Heart left ventricle (tissue), 16 donors: ENCODE results near the gene OXTR. TPM values are rescaled to one million over a fixed set of nuclear protein-coding genes. Genes with fewer than 3 reads are reported as not detected.

Experiments
- ATAC-seq, 4 donors: fragments of 200-7000 bp; cut with Tn5 transposase; one replicate each; pipeline ENCODE4 v1.9.1; 2020 to 2022; ENCODE audit warnings: moderate library complexity in 4 of 4, mild to moderate bottlenecking in 3 of 4, moderate number of reproducible peaks in 1 of 4
- DNase-seq, 5 donors: peaks; one replicate each; pipeline ENCODE4 v3.0.0-alpha.2; 2020
- H3K27ac ChIP-seq, 12 donors: fragments of 200-600 bp; sonication (generic) in 4 of 12; one replicate each; pipeline versions ENCODE4 v1.5.0 to v1.8.0; 2016 to 2022; ENCODE audit warnings: mild to moderate bottlenecking in 2 of 12
- H3K27me3 ChIP-seq, 9 donors: fragments of 200-600 bp; sonication (generic) in 2 of 9; one replicate each; pipeline versions ENCODE4 v1.5.1 to v1.8.0; 2016 to 2022; ENCODE audit warnings: mild to moderate bottlenecking in 3 of 9
- H3K36me3 ChIP-seq, 9 donors: fragments of 200-600 bp; sonication (generic) in 2 of 9; one replicate each; pipeline versions ENCODE4 v1.5.0 to v1.8.0; 2018 to 2022; ENCODE audit warnings: mild to moderate bottlenecking in 2 of 9
- H3K4me1 ChIP-seq, 12 donors: fragments of 200-600 bp; sonication (generic) in 4 of 12; one replicate each; pipeline versions ENCODE4 v1.5.0 to v1.8.0; 2016 to 2022; ENCODE audit warnings: mild to moderate bottlenecking in 3 of 12
- H3K4me3 ChIP-seq, 12 donors: fragments of 200-600 bp; sonication (generic) in 4 of 12; one replicate each; pipeline versions ENCODE4 v1.5.0 to v1.8.0; 2017 to 2022; ENCODE audit warnings: mild to moderate bottlenecking in 9 of 12, moderate library complexity in 4 of 12
- H3K9me3 ChIP-seq, 12 donors: fragments of 200-600 bp; sonication (generic) in 4 of 12; one replicate each; pipeline versions ENCODE4 v1.5.0 to v1.8.0; 2016 to 2022; ENCODE audit warnings: mild to moderate bottlenecking in 1 of 12
- CTCF ChIP-seq, 12 donors: fragments of 200-600 bp; sonication (generic) in 4 of 12; IDR thresholded peaks; one replicate each; pipeline versions ENCODE4 v1.5.0 to v1.8.0; 2018 to 2022; ENCODE audit warnings: antibody characterized with exemption in 12 of 12, mild to moderate bottlenecking in 5 of 12
- POLR2A ChIP-seq, 2 donors: fragments of 450-650 bp; IDR thresholded peaks; one replicate each; pipeline ENCODE4 v1.6.1; 2017; ENCODE audit warnings: antibody characterized with exemption in 2 of 2, mild to moderate bottlenecking in 2 of 2, moderate library complexity in 2 of 2
- WGBS, 4 donors: extraction: QIAGEN DNeasy Blood & Tissue Kit in 2 of 4; methylation state at CpG; one replicate each; pipeline versions ENCODE4 v1.1.5 to v1.1.7; 2013 to 2018; 5-methylcytosine and 5-hydroxymethylcytosine counted together
- intact Hi-C, 10 donors: fragments of 100-400 bp; cut with DNase I; formaldehyde crosslinking; loops; one replicate each; pipeline versions ENCODE4 v1.11.1 to v1.14.2; 2022
- polyA plus RNA-seq, 2 donors: library from polyadenylated mRNA; stranded (reverse); fragments of 200-250 nt; gene quantifications; one replicate each; pipeline ENCODE4 v1.2.3, GENCODE V29; 2013
- total RNA-seq, 9 donors: library from RNA; depleted of rRNA in 2 of 9; stranded (reverse); fragments of >200 nt in 2 of 9; fragmentation: NEBNext Ultra II Directional in 3 of 9; extraction: Animal tissue kit (Norgen Biotek cat#: 25700) in 3 of 9; gene quantifications; one replicate each; pipeline versions ENCODE4 v1.1.0 to v1.2.4, GENCODE V29; 2016 to 2023
- donor health status: ischemic (EF 13 %, LVEDD 7.1; RV severe dilation, severe dysfunction).
- donor health status: healthy with polysubstance abuse.
- donor health status: DM: no; HTN: yes; CAD: no.
- donor health status: DM: no; HTN: no; CAD: no.
- donor health status: ischemic (EF 25% LVEDD 6.9; RV normal size, moderate dysfunction).
- donor health status: ischemic (EF 25% LVEDD 5.7; RV mildly dilated, moderate dysfunction).
- donor health status: healthy.
- donor health status: DM: yes; HTN: yes; CAD: no.
- donor health status: ischemic (EF 35%, LVEDD 5.7; RV mildly dilated, moderate dysfunction).
- donor health status: nonischemic (EF 11% LVEDD 7.7; RV severe dilation, severe dysfunction).
- donor health status: DM: yes; HTN: yes; CAD: no.
- donor health status: PGD.
- donor health status: ischemic (EF 29% LVEDD 5.4; RV normal size, mild dysfunction).
- donor health status: nonischemic (EF 23%, LVEDD 6.1; RV moderate dilation, normal function).

The OXTR gene
- total and polyA plus RNA-seq, 11 donors, result 0.11 to 0.54 (median 0.23) TPM; not detected in 3

- TF ChIP-seq CTCF (IDR thresholded peaks at IDR 0.05) (no peak), POLR2A (IDR thresholded peaks at IDR 0.05) (no peak)
- Histone ChIP-seq H3K4me3 (no peak overlapping the region), H3K36me3 (no peaks in the 10 kb centered on the region), H3K27ac (no peak overlapping the region), H3K27me3 (peaks cover 0 to 19% (median 0%) of the 10 kb centered on the region in 9 donors), H3K9me3 (no peaks in the 10 kb centered on the region), H3K4me1 (no peaks in the 10 kb centered on the region)
- ATAC-seq, result no peak
- no peak for DNase-seq
- intact Hi-C loops, result no loop called here
Observed at GRCh38 chr3:8780279-8780678, 10.9 kb upstream of the OXTR start.

- Histone ChIP-seq H3K9me3 (no peaks in the 10 kb centered on the region), H3K27me3 (peaks cover 0 to 24% (median 0%) of the 10 kb centered on the region in 9 donors), H3K36me3 (no peaks in the 10 kb centered on the region), H3K4me1 (no peaks in the 10 kb centered on the region), H3K4me3 (no peak overlapping the region), H3K27ac (no peak overlapping the region)
- TF ChIP-seq POLR2A (IDR thresholded peaks at IDR 0.05), result no peak
- TF ChIP-seq CTCF (IDR thresholded peaks at IDR 0.05), result no peak
- WGBS, 4 donors, result 87 to 93% (median 89%) methylated on average over 5 of the region's 5 CpGs
- ATAC-seq, result no peak
- intact Hi-C loops, result no loop called here
- DNase-seq, result no peak
Observed at GRCh38 chr3:8778475-8778874, 9.1 kb upstream of the OXTR start.

GRCh38 chr3:8777978-8778267 lies 8.5 kb upstream of the OXTR start:
- H3K4me3 ChIP-seq, result no peak overlapping the region
- H3K4me1 ChIP-seq, result no peaks in the 10 kb centered on the region
- peaks cover 0 to 24% (median 0%) of the 10 kb centered on the region in 9 donors for H3K27me3 ChIP-seq
- H3K27ac ChIP-seq, result no peak overlapping the region
- no peak for TF ChIP-seq CTCF (IDR thresholded peaks at IDR 0.05)
- no peak for TF ChIP-seq POLR2A (IDR thresholded peaks at IDR 0.05)
- no peaks in the 10 kb centered on the region for H3K9me3 ChIP-seq
- DNase-seq (no peak), ATAC-seq (no peak)
- no peaks in the 10 kb centered on the region for H3K36me3 ChIP-seq
- intact Hi-C loops, result no loop called here
- WGBS, 4 donors, result 77 to 86% (median 82%) methylated on average over 4 to 5 of the region's 5 CpGs

- no peaks in the 10 kb centered on the region for H3K9me3 ChIP-seq
- H3K36me3 ChIP-seq, result no peaks in the 10 kb centered on the region
- TF ChIP-seq POLR2A (IDR thresholded peaks at IDR 0.05) (no peak), CTCF (IDR thresholded peaks at IDR 0.05) (no peak)
- intact Hi-C loops, result no loop called here
- ATAC-seq (no peak), DNase-seq (no peak)
- H3K4me1 ChIP-seq, result no peaks in the 10 kb centered on the region
- no peak overlapping the region for H3K4me3 ChIP-seq
- peaks cover 0 to 24% (median 0%) of the 10 kb centered on the region in 9 donors for H3K27me3 ChIP-seq
- H3K27ac ChIP-seq, result no peak overlapping the region
- WGBS, 4 donors, result 82 to 91% (median 85%) methylated on average over 5 of the region's 5 CpGs
Observed at GRCh38 chr3:8777201-8777977, 8.0 kb upstream of the OXTR start.
